ENCODE results near the gene PHF3.

GRCh38 chr6:63663147-63663955, 27.7 kb downstream of the PHF3 start:
- TF ChIP-seq, protein P1, sequence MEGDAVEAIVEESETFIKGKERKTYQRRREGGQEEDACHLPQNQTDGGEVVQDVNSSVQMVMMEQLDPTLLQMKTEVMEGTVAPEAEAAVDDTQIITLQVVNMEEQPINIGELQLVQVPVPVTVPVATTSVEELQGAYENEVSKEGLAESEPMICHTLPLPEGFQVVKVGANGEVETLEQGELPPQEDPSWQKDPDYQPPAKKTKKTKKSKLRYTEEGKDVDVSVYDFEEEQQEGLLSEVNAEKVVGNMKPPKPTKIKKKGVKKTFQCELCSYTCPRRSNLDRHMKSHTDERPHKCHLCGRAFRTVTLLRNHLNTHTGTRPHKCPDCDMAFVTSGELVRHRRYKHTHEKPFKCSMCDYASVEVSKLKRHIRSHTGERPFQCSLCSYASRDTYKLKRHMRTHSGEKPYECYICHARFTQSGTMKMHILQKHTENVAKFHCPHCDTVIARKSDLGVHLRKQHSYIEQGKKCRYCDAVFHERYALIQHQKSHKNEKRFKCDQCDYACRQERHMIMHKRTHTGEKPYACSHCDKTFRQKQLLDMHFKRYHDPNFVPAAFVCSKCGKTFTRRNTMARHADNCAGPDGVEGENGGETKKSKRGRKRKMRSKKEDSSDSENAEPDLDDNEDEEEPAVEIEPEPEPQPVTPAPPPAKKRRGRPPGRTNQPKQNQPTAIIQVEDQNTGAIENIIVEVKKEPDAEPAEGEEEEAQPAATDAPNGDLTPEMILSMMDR (conservative IDR thresholded peaks at IDR 0.05), result no peak
- no peak for TF ChIP-seq ZFX (IDR thresholded peaks at IDR 0.05)

All from C4-2B (cell line).